NCI-H2227 treated with DMSO at 0.1 percent for 48 hours (cell line): ENCODE results near the gene KLRC1.
"Not testable (repeated sequence)": the region's sequence is repeated elsewhere in the genome, so short reads cannot be mapped to it uniquely, and the experiment has no call there.

ENCODE experiments used
- DNase-seq: peaks from one replicate; lab custom pipeline; 2025; lab: John Stamatoyannopoulos, UW

The KLRC1 gene

DNA sequence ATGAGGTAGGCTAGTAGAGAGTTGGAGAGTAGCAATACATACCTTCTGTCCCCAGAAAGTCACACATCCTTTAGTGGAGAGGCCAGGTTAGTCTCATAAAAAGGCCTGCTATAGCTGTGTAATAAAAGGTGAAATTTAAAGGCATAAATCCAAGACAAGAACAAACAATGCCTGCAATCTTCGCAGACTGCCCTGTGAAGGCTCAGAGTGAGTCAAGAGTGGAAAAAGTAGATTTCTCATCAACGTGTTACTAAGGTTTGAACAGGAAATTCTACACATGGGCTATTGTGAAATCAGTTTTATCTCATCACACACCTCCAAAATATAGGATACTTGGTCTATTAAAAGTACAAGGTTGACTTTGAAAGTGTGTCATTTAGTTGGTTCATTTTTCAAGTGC lies at the start of gene KLRC1:
KLRC1 (minus strand) TSS at position 222 of the 400 bp plus-strand sequence. CDS start 2,221 bp downstream, outside the sequence.
- DNase-seq, result no peak

DNA sequence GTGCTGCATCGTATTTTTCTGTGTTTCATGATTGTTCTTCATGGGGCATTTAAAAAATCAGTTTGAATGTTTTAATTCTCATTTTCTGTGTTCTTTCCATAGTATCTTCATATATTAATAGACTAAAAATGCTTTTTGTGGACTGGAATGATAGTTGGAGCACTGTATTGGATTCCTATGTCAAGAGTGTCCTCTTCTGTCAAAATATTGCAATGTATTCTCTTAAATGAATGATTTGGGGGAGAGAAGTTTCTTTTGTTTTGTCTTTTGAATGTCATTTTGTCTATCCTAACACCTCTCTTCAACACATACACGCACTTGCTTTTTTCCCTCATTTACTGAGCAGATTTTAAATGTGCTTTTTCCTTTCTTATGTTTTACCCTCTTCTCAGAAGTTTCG lies 47.9 kb upstream of the KLRC1 start:
- no peak for DNase-seq

DNA sequence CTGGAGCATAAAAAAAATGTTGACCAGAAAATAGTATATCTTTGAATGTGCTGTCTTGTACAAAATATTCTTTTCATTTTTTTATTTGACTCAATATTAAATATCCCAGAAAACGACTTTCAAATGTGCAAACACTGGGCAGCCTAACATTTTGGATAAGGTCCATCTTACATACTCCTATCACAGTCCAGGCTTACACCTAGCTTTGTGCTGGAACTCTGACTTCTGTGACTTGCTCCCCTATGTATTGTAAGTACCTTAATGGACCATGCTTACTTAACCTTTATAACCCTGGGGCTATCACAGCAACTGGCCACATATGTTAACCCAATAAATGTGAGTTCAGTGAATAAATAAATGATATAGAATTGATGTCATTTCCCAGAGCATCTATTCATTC lies 44.9 kb upstream of the KLRC1 start:
- no peak for DNase-seq

DNA sequence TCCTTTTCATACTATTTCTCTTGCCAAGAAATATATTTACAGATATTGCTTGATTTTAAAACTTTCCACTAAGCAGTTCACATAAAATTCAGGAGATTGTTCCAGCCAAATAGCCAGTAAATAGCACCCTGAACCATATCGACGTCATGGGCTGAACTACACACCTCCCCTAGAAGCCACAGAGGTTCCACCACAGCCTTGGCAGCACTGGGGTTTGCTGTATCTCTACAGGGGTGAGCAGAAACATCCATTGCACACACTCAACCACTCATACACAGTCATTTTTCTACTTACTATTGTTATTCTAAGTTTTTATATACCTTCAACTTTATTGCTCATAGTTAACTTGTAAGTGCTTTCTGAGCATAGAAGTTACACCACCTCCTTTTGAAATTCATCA lies 44.4 kb upstream of the KLRC1 start:
- no peak for DNase-seq

DNA sequence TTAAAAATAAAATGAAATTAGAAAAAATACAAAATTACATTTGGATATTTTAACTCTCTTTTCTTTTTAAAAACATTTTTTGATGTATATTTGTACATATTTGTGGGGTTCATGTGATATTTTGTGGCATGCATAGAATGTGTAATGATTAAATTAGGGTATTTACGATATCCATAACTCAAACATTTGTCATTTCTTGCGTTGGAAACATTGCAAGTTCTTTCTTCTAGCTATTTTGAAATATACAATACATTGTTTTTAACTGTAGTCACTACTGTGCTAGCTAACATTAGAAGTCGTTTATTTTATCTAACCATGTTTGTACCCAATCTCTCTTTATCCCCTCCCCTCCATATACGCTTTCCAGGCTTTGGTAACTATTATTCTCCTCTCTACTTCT lies 38.6 kb upstream of the KLRC1 start:
- no peak for DNase-seq

DNA sequence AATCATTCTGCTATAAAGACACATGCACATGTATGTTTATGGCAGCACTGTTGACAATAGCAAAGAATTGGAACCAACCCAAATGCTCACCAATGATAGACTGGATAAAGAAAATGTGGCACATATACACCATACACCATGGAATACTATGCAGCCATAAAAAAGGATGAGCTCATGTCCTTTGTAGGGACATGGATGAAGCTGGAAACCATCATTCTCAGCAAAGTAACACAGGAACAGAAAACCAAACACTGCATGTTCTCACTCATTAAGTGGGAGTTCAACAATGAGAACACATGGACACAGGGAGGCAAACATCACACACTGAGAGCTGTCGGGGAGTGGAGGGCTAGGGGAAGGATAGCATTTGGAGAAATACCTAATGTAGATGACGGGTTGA lies 34.2 kb upstream of the KLRC1 start:
- not testable (repeated sequence) for DNase-seq

DNA sequence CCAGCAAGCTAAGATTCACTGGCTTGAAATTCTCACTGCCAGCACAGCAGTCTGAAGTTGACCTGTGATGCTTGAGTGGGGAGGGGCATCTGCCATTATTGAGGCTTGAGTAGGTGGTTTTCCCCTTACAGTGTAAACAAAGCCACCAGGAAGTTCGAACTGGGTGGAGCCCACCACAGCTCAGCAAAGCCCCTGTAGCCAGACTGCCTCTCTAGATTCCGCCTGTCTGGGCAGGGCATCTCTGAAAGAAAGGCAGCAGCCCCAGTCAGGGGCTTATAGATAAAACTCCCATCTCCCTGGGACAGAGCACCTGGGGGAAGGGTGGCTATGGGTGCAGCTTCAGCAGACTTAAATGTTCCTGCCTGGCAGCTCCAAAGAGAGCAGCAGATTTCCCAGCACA lies 28.7 kb upstream of the KLRC1 start:
- DNase-seq, result not testable (repeated sequence)

DNA sequence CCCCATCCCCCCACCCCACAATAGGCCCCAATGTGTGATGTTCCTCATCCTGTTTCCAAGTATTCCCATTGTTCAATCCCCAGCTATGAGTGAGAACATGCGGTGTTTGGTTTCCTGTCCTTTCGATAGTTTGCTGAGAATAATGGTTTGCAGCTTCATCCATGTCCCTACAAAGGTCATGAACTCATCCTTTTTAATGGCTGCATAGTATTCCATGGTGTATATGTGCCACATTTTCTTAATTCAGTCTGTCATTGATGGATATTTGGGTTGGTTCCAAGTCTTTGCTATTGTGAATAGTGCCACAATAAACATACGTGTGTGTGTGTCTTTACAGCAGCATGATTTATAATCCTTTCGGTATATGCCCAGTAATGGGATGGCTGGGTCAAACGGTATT lies 19.6 kb upstream of the KLRC1 start:
- DNase-seq, result not testable (repeated sequence)

DNA sequence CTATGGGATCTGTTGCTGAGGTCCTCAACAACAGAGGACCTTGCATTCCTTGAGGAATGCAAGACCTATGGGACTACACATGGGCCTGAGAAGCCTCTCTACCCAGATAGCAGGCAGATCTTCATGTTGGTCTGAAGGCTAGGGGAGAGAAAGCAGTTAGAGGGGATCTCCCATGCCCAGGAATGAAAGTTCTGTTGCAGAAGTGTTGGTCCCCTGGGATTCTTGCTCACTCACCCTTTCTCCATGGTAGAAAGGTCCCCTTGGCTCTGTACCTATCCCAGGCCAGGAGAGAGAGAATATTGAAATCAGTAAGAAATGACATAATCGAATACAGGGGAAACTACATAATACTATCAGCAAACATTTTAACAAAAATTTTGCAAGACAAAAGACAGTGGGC lies 16.5 kb upstream of the KLRC1 start:
- no peak for DNase-seq

DNA sequence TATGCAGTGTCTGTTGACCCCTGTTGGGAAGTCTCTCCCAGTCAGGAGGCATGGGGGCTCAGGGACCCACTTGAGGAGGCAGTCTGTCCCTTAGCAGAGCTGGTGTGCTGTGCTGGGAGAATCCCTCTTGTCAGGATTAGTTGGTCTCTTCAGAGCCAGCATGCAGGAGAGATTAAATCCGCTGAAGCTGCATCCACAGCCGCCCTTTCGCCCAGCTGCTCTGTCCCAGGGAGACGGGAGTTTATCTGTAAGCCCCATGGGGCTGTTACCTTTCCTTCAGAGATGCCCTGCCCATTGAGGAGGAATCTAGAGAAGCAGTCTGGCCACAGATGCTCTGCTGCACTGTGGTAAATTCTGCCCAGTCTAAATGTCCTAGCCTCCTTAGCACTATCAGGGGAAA lies 13.1 kb upstream of the KLRC1 start:
- no peak for DNase-seq

DNA sequence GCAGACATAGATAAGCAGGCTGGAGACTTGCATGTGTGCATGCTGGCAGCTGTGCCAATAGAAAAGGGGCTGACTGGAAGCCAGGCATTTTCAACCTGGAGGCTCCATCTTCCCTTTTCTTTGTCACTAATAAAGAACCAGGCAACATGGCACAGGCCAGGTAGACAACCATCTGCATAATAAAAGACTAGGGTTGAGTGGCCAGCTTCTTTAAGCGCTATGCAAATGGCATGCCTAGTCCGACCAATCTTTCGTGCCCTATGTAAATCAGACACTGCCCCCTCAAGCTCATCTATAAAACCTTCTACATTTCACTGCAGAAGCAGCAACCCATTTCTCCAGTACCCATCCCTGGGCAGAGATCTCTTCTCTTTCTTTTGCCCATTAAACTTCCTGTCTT lies 4.6 kb upstream of the KLRC1 start:
- DNase-seq, result no peak

DNA sequence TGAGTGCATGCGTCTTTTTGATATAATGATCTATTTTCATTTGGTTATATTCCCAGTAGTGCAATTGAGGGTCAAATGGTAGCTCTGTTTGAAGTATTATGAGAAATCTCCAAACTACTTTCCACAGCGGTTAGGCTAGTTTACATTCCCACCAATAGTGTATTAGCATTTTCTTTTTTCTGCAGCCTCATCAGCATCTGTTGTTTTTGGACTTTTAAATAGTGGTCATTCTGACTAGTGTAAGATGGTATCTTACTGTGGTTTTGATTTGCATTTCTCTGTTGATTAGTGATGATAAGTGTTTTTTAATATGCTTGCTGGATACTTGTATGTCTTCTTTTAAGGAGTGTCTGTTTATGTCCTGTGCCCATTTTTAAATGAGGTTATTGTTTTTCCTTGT lies 3.7 kb upstream of the KLRC1 start:
- DNase-seq, result no peak

DNA sequence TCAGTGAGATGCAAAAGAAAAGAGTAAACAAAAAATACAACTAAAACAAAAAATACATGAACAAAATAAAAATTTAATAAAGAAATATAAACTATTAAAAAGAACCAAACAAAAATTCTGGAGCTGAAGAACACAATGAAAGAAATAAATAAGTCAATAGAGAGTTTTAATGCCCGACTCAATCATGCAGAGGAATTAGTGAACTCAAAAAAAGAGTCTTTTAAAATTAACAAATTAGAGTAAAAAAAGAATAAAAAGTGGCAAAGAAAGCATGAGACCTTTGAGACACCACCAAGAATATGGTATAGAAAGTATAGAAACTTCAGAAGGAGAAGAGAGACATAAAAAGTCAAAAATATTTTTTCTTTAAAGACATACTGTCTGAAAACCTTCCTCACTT lies 2.6 kb upstream of the KLRC1 start:
- no peak for DNase-seq

DNA sequence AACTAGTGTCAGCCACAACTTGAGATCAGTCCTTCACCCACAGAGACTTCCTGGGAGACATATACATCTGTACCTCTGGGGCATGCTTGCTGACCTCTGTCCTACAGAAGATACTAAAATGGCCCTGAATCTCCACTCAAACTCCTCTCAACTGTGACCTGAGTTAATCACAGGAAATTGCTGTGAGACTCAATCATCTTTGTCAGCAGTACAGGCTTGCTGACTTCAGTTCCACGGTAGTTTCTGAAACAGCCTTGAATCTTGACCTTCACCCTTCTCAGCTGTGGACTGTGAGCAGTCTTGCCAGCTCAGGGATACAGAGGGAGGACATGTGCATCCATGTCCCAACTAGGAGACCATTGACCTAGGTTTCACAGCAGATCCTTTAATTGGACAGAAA lies 1.4 kb upstream of the KLRC1 start:
- no peak for DNase-seq

DNA sequence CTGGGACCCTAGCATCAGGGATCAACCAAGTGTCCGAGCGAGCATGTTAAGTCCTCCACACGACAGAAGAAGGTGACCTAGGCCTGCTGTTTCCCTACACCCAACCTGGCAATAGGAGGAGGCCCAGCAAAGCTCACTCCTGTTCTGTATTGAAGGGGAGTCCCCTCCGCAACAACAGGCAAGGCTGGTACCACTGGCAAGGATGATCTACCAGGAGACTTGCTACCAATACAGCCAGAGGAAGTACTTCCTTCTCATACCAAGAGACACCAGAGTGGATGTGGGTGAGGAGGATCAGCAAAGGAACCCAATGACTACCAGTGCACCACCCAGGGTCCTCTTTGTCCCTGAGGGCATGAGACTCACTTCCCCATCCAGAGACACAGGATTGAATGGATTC lies 4.9 kb downstream of the KLRC1 start:
- DNase-seq, result no peak

DNA sequence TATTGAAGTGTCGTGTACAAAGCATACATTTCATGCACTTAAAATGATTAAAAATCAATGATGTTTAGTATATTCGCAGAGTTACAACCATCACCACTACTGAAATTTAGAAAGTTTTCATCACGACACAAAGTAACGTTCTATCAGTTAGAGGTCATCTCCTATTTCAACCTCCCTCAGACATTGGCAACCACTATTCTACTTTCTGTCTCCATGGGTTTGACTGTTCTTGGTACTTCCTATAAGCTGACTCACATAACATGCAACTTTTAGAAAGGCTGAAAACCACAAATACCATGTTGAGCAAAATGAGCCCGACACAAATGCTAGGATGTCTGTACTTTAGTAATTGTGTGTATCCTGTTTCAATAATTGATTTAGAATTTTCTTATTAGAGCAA lies 7.1 kb downstream of the KLRC1 start:
- DNase-seq, result not testable (repeated sequence)

DNA sequence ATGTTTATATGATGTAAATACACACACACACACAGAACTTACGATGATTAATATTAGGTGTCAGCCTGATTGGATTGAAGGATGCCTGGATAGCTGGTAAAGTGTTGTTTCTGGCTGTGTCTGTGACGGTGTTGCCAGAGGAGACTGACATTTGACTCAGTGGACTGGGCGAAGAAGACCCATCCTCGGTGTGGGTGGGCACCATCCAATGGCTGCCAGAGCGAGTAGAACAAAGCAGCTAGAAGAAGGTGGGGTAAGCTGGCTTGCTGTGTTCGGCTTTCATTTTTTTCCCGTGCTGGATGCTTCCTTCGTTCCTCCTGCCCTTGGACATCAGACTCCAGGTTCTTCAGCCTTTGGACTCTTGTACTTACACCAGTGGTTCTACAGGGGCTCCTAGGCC lies 12.0 kb downstream of the KLRC1 start:
- DNase-seq, result not testable (repeated sequence)

DNA sequence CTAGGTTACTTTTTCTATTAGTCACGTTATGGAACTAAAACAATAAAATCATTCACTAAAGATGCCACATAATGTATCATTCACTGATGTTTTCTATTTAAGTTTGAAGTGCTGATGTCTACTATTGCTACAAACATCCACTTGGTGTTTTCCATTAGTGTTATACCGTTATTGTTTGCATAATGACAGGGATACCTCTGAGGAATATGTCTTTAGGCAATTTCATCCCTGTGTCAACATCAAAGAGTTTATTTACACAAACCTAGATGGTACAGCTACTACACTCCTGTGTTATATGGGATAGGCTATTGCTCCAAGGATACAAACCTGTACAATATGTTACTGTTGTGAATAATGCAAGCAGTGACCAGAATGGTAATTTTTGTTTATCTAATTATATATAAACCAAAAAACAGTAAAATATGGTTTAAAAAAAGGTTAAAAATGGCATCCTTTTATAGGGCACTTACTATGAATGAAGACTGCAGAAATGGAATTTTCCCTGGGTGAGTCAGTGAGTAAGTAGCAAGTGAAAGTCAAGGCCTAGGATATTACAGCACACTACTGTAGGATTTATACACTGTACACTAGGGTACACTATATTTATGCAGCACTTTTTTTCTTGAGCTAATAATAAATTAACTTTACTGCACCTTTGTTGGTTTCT lies 13.4 kb downstream of the KLRC1 start:
- DNase-seq, result not testable (repeated sequence)

DNA sequence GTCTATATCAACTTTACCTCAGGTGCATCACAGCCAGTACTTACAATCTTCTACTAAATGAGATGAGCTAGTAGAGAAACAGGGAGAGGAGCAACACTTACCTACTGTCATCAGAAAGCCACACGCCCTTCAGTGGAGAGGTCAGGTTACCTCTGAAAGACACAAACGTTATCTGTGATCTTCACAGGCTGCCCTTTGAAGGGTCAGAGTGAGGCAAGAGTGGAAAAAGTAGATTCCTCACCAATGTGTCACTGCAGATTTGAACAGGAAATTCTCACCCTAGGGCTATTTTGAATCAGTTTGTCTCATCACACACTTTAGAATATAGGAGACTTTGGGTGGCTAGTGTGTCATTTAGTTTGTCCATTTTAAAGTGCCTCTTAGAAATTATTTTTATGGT lies 15.6 kb downstream of the KLRC1 start:
- not testable (repeated sequence) for DNase-seq

DNA sequence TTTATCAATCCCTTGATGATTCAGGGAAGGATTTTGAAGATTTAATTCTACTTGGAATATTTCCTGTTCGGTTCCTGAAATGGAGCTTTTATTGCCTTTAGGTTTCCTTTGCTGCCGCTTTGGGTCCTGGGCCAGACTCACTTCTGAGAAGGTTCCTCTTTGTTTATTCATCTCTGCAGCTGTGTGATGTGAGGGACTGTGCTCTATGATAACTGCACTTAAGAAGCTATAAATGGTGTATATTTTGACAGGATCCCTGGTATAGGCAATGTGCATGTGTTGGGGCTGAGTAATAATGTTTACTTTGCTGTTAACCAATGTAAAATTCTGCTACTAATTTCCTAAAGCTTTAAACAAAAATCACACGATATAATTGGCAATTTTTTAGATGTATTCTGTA lies 17.4 kb downstream of the KLRC1 start, which contains the start of gene KLRC2:
KLRC2 (minus strand) TSS at position 195 of the 400 bp plus-strand sequence; CDS start at position 171, 24 bp downstream.
- DNase-seq, result not testable (repeated sequence)

DNA sequence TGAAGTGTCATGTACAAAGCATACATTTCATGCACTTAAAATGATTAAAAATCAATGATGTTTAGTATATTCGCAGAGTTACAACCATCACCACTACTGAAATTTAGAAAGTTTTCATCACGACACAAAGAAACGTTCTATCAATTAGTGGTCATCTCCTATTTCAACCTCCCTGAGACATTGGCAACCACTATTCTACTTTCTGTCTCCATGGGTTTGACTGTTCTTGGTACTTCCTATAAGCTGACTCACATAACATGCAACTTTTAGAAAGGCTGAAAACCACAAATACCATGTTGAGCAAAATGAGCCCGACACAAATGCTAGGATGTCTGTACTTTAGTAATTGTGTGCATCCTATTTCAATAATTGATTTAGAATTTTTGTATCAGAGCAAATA lies 22.6 kb downstream of the KLRC1 start:
- not testable (repeated sequence) for DNase-seq

DNA sequence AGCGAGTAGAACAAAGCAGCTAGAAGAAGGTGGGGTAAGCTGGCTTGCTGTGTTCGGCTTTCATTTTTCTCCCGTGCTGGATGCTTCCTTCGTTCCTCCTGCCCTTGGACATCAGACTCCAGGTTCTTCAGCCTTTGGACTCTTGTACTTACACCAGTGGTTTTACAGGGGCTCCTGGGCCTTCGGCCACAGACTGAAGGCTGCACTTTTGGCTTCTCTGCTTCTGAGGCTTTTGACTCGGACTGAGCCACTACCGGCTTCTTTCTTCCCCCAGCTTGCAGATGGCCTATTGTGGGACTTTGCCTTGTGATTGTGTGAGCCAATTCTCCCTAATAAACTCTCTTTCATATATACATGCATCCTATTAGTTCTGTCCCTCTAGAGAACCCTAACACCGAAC lies 27.2 kb downstream of the KLRC1 start:
- not testable (repeated sequence) for DNase-seq

DNA sequence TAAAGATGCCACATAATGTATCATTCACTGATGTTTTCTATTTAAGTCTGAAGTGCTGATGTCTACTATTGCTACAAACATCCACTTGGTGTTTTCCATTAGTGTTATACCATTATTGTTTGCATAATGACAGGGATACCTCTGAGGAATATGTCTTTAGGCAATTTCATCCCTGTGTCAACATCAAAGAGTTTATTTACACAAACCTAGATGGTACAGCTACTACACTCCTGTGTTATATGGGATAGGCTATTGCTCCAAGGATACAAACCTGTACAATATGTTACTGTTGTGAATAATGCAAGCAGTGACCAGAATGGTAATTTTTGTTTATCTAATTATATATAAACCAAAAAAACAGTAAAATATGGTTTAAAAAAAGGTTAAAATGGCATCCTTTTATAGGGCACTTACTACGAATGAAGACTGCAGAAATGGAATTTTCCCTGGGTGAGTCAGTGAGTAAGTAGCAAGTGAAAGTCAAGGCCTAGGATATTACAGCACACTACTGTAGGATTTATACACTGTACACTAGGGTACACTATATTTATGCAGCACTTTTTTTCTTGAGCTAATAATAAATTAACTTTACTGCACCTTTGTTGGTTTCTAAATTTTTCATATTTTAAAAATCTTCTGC lies 28.8 kb downstream of the KLRC1 start:
- DNase-seq, result not testable (repeated sequence)

DNA sequence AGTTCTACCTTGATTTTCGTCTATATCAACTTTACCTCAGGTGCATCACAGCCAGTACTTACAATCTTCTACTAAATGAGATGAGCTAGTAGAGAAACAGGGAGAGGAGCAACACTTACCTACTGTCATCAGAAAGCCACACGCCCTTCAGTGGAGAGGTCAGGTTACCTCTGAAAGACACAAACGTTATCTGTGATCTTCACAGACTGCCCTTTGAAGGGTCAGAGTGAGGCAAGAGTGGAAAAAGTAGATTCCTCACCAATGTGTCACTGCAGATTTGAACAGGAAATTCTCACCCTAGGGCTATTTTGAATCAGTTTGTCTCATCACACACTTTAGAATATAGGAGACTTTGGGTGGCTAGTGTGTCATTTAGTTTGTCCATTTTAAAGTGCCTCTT lies 31.0 kb downstream of the KLRC1 start:
- DNase-seq, result not testable (repeated sequence)
